ENCODE data around the gene CITED1.

DNA sequence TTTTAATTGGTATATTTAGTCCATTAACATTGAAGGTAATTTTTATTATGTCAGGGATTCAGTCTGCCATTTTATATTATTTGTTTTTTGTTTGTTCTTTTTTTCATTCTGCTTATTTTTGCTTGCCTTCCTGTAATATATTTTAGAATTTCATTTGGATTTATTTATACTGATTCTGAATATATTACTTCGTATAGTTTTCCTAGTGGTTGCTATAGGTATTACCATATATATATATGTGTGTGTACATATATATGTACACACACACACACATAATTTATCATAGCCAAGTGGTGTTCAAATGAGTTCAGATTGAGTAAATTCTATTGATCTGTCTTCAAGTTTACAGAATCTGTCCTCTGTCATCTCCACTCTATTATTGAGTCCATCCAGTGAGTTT lies 11.2 kb downstream of the CITED1 start:
- TF ChIP-seq, protein P1, sequence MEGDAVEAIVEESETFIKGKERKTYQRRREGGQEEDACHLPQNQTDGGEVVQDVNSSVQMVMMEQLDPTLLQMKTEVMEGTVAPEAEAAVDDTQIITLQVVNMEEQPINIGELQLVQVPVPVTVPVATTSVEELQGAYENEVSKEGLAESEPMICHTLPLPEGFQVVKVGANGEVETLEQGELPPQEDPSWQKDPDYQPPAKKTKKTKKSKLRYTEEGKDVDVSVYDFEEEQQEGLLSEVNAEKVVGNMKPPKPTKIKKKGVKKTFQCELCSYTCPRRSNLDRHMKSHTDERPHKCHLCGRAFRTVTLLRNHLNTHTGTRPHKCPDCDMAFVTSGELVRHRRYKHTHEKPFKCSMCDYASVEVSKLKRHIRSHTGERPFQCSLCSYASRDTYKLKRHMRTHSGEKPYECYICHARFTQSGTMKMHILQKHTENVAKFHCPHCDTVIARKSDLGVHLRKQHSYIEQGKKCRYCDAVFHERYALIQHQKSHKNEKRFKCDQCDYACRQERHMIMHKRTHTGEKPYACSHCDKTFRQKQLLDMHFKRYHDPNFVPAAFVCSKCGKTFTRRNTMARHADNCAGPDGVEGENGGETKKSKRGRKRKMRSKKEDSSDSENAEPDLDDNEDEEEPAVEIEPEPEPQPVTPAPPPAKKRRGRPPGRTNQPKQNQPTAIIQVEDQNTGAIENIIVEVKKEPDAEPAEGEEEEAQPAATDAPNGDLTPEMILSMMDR (conservative IDR thresholded peaks at IDR 0.05; ENCODE audit: low read length) = no peak; the same call in 1 of the 2 replicates
- TF ChIP-seq EZH2phosphoT487 (IDR thresholded peaks at IDR 0.05; ENCODE audit: borderline replicate concordance, low read depth, low read length) = no peak
